Kidney epithelial cell (primary cell): ENCODE data around the gene OSBPL5. TPM values are rescaled to one million over a fixed set of nuclear protein-coding genes. Genes with fewer than 3 reads are reported as not detected.

Experiments
- DNase-seq: peaks from one replicate; pipeline ENCODE4 v3.0.0-alpha.2; 2010; ENCODE audit warnings: low read depth
- H3K27me3 ChIP-seq: 2 replicates; pipeline ENCODE4 v1.6.0; 2011; ENCODE audit warnings: low read length; ENCODE audit not compliant: control insufficient read depth, insufficient read depth
- H3K36me3 ChIP-seq: 2 replicates; pipeline ENCODE4 v1.5.1; 2011; ENCODE audit warnings: low read length; ENCODE audit not compliant: control insufficient read depth, insufficient read depth
- H3K4me3 ChIP-seq: 2 replicates; pipeline ENCODE4 v1.5.1; 2011; ENCODE audit warnings: low read depth, mild to moderate bottlenecking, control low read depth, low read length
- CTCF ChIP-seq: IDR thresholded peaks from 2 replicates; pipeline ENCODE4 v1.5.1; 2011; ENCODE audit warnings: mild to moderate bottlenecking, moderate library complexity, low read length, control low read depth, inconsistent platforms; ENCODE audit not compliant: insufficient read depth, poor library complexity, severe bottlenecking
- total RNA-seq: library from RNA; depleted of rRNA; stranded (reverse); fragments of >200 nt; gene quantifications from 2 replicates; pipeline ENCODE4 v1.2.3, GENCODE V29; 2015

OSBPL5 gene
- total RNA-seq, 1 donor from 2014 or later: 10.2 TPM

GRCh38 chr11:3107608-3108182, 57.4 kb downstream of the OSBPL5 start:
- Histone ChIP-seq H3K36me3 (no peaks in the 10 kb centered on the region), H3K4me3 (no peak overlapping the region), H3K27me3 (no peaks in the 10 kb centered on the region)
- DNase-seq: no peak
- no peak for TF ChIP-seq CTCF

- DNase-seq: no peak
- H3K4me3 ChIP-seq: no peak overlapping the region
- TF ChIP-seq CTCF: no peak
- no peaks in the 10 kb centered on the region for H3K27me3 ChIP-seq
- H3K36me3 ChIP-seq: no peaks in the 10 kb centered on the region
These were observed 58.2 kb downstream of the OSBPL5 start for GRCh38 chr11:3106736-3107524.

- DNase-seq: no peak
- no peaks in the 10 kb centered on the region for H3K36me3 ChIP-seq
- no peak overlapping the region for H3K4me3 ChIP-seq
- no peak for TF ChIP-seq CTCF
- no peaks in the 10 kb centered on the region for H3K27me3 ChIP-seq
These were observed 59.0 kb downstream of the OSBPL5 start for GRCh38 chr11:3105791-3106735.

- H3K4me3 ChIP-seq: no peak overlapping the region
- TF ChIP-seq CTCF: no peak
- DNase-seq: no peak
These were observed 59.9 kb downstream of the OSBPL5 start for GRCh38 chr11:3104961-3105790.

GRCh38 chr11:3104051-3104714, 60.9 kb downstream of the OSBPL5 start:
- TF ChIP-seq CTCF: no peak
- H3K4me3 ChIP-seq: no peak overlapping the region
- no peak for DNase-seq
- H3K36me3 ChIP-seq: no peaks in the 10 kb centered on the region
- no peaks in the 10 kb centered on the region for H3K27me3 ChIP-seq

More at GRCh38 chr11:3104961-3105790, 59.9 kb downstream of the OSBPL5 start:
- Histone ChIP-seq H3K36me3 (no peaks in the 10 kb centered on the region), H3K27me3 (no peaks in the 10 kb centered on the region)
